Measurements from ENCODE around the gene ZFP62.

Gene ZFP62

GRCh38 chr5:180810210-180810958 lies 50.7 kb downstream of the ZFP62 start:
- DNase-seq (ENCODE audit: low read depth) = peak; percentile 93

- DNase-seq (ENCODE audit: low read depth) = peak; percentile 64
Observed at GRCh38 chr5:180809403-180810209, 51.5 kb downstream of the ZFP62 start.

GRCh38 chr5:180808461-180809000 lies 52.5 kb downstream of the ZFP62 start:
- no peak for DNase-seq (ENCODE audit: low read depth)

- no peak for DNase-seq (ENCODE audit: low read depth)
Observed at GRCh38 chr5:180807654-180808414, 53.2 kb downstream of the ZFP62 start.

- DNase-seq (ENCODE audit: low read depth) = no peak
Observed at GRCh38 chr5:180807046-180807445, 54.0 kb downstream of the ZFP62 start.

- no peak for DNase-seq (ENCODE audit: low read depth)
Observed at GRCh38 chr5:180806351-180807011, 54.6 kb downstream of the ZFP62 start.

- no peak for DNase-seq (ENCODE audit: low read depth)
Observed at GRCh38 chr5:180804129-180804618, 56.9 kb downstream of the ZFP62 start.

GRCh38 chr5:180803181-180804128 lies 57.6 kb downstream of the ZFP62 start:
- peak; percentile 75 for DNase-seq (ENCODE audit: low read depth)

- DNase-seq (ENCODE audit: low read depth) = peak; percentile 65
Observed at GRCh38 chr5:180802325-180803180, 58.5 kb downstream of the ZFP62 start, which contains the start of gene MGAT1. Gene MGAT1 (minus strand): TSS chr5:180802806. CDS start chr5:180792971, 9,835 bp downstream.

GRCh38 chr5:180801596-180802324 lies 59.3 kb downstream of the ZFP62 start:
- DNase-seq (ENCODE audit: low read depth) = no peak

GRCh38 chr5:180799902-180800801 lies 60.9 kb downstream of the ZFP62 start:
- DNase-seq (ENCODE audit: low read depth) = no peak

GRCh38 chr5:180799194-180799593 lies 61.9 kb downstream of the ZFP62 start:
- no peak for DNase-seq (ENCODE audit: low read depth)

GRCh38 chr5:180798193-180798592 lies 62.9 kb downstream of the ZFP62 start:
- DNase-seq (ENCODE audit: low read depth) = no peak

Measured in stimulated activated CD8-positive, alpha-beta memory T cell treated with anti-CD3 and anti-CD28 coated beads, Interleukin-7, amount 100 ng/mL, for 24 hours (primary cell).